Neural cell (in vitro differentiated cells): ENCODE data around the gene PLXNA4.

Experiments used
- CTCF ChIP-seq: fragments of 450-650 bp; IDR thresholded peaks from 2 replicates; pipeline ENCODE4 v1.5.1; 2014; ENCODE audit warnings: antibody characterized with exemption, mild to moderate bottlenecking, moderate library complexity; ENCODE audit not compliant: poor library complexity, severe bottlenecking
- EP300 ChIP-seq: fragments of 450-650 bp; conservative IDR thresholded peaks from 2 replicates; pipeline ENCODE4 v1.6.1; 2014; ENCODE audit warnings: antibody characterized with exemption, mild to moderate bottlenecking, moderate library complexity; ENCODE audit not compliant: poor library complexity, severe bottlenecking
- EZH2 ChIP-seq: fragments of 200-600, 300-800 bp; shearing (Covaris generic), sonication (generic); IDR thresholded peaks from 2 replicates; pipeline ENCODE4 v1.6.1; 2014; ENCODE audit warnings: antibody characterized with exemption, low read length, borderline replicate concordance, mild to moderate bottlenecking; ENCODE audit not compliant: insufficient read depth, poor library complexity, severe bottlenecking
- MXI1 ChIP-seq: fragments of 450-650 bp; conservative IDR thresholded peaks from 2 replicates; pipeline ENCODE4 v1.6.1; 2014; ENCODE audit warnings: antibody characterized with exemption, mild to moderate bottlenecking; ENCODE audit not compliant: poor library complexity, severe bottlenecking
- POLR2AphosphoS5 ChIP-seq: IDR thresholded peaks from 2 replicates; pipeline ENCODE4 v1.6.1; 2012
- REST ChIP-seq: IDR thresholded peaks from 2 replicates; pipeline ENCODE4 v1.6.1; 2012; ENCODE audit warnings: borderline replicate concordance

- TF ChIP-seq CTCF (no peak), POLR2AphosphoS5 (no peak), EZH2 (no peak), EP300 (no peak), REST (no peak), MXI1 (no peak)
Measured at GRCh38 chr7:132192809-132193208, 383.5 kb downstream of the PLXNA4 start.
